ENCODE data around the gene KIF5B. TPM values are rescaled to one million over a fixed set of nuclear protein-coding genes. Genes with fewer than 3 reads are reported as not detected.

The KIF5B gene
- total and polyA plus RNA-seq, 3 donors from 2014 or later, result 49.5 to 122 (median 108) TPM

DNA sequence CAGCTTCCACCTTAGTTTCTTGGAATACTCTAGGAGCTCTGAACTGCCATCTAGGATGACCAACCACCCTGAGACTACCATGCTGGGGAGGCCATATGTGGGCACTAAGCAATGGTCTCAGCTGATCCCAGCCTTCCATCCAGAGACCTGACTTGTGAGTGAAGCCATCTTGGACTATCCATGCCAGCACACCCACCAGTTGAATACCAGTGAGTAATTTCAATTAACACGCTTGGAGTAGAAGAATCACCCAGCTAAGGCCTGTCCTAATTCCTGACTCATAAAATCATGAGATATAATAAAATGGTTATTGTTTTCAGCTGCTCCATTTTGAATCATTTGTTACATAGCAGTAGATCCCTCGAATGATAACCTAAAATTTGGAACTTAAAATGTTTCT, 5.2 kb upstream of the KIF5B start:
- H3K27me3 ChIP-seq, result no peaks in the 10 kb centered on the region
- no peak for DNase-seq
- no peak overlapping the region for H3K4me3 ChIP-seq
- intact Hi-C loops (cut with DNase I; ENCODE audit: low total_unique reads), result no loop called here
- no peaks in the 10 kb centered on the region for H3K9me3 ChIP-seq
- H3K36me3 ChIP-seq (ENCODE audit: low read depth, missing control alignments), result no peaks in the 10 kb centered on the region
- no peak overlapping the region for H3K27ac ChIP-seq
- H3K4me1 ChIP-seq, result peaks cover 3% of the 10 kb centered on the region
- TF ChIP-seq POLR2A (IDR thresholded peaks at IDR 0.05), result no peak
- TF ChIP-seq, protein P1, sequence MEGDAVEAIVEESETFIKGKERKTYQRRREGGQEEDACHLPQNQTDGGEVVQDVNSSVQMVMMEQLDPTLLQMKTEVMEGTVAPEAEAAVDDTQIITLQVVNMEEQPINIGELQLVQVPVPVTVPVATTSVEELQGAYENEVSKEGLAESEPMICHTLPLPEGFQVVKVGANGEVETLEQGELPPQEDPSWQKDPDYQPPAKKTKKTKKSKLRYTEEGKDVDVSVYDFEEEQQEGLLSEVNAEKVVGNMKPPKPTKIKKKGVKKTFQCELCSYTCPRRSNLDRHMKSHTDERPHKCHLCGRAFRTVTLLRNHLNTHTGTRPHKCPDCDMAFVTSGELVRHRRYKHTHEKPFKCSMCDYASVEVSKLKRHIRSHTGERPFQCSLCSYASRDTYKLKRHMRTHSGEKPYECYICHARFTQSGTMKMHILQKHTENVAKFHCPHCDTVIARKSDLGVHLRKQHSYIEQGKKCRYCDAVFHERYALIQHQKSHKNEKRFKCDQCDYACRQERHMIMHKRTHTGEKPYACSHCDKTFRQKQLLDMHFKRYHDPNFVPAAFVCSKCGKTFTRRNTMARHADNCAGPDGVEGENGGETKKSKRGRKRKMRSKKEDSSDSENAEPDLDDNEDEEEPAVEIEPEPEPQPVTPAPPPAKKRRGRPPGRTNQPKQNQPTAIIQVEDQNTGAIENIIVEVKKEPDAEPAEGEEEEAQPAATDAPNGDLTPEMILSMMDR (IDR thresholded peaks at IDR 0.05), result no peak
- 94 to 97% methylated on average over 2 of the region's 2 CpGs for WGBS, 2 donors

DNA sequence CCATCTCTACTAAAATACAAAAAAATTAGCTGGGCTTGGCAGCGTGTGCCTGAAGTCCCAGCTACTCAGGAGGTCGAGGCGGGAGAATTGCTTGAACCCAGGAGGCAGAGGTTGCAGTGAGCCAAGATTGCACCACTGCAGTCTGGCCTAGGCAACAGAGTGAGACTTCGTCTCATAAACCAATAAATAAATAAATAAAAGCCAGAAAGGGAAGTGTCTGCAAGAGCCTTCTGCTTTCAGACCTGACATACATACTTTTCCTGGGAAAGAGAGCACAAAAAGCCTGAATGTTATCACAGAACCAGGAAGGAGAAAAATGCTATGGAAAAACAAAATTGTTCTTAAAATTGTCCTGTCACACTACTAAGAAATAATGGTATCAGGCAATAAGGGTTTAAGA, 4.1 kb upstream of the KIF5B start:
- Histone ChIP-seq H3K27me3 (no peaks in the 10 kb centered on the region), H3K9me3 (no peaks in the 10 kb centered on the region), H3K27ac (no peak overlapping the region), H3K36me3 (ENCODE audit: low read depth, missing control alignments) (no peaks in the 10 kb centered on the region), H3K4me3 (no peak overlapping the region), H3K4me1 (peaks cover 3% of the 10 kb centered on the region)
- no peak for DNase-seq
- WGBS, 2 donors, result 86 to 94% methylated on average over 4 of the region's 4 CpGs
- intact Hi-C loops (cut with DNase I; ENCODE audit: low total_unique reads), result no loop called here
- TF ChIP-seq, protein P1 (IDR thresholded peaks at IDR 0.05), result no peak
- TF ChIP-seq POLR2A (IDR thresholded peaks at IDR 0.05), result no peak

DNA sequence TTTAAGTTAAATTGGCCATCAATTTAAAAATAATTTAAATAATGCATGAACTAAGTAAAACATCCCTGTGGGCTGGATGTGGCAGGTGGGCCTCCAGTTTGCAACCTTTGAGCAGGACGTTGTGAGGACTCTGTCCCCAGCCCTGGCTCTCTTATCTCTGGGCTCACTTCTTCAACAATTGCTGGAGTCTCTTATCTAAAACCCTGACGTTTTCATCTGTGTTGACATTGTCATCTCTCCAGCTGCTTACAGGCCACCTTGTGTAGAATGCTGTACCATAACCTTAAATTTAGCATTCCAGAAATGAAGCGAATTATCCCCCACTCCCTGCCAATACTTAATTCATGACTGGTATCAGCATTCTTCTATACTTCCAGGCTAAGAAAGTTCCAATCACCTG, 3.2 kb upstream of the KIF5B start:
- intact Hi-C loops (cut with DNase I; ENCODE audit: low total_unique reads), result no loop called here
- TF ChIP-seq, protein P1 (IDR thresholded peaks at IDR 0.05), result no peak
- TF ChIP-seq POLR2A (IDR thresholded peaks at IDR 0.05), result no peak
- 75 to 80% methylated on average over 3 of the region's 3 CpGs for WGBS, 2 donors

DNA sequence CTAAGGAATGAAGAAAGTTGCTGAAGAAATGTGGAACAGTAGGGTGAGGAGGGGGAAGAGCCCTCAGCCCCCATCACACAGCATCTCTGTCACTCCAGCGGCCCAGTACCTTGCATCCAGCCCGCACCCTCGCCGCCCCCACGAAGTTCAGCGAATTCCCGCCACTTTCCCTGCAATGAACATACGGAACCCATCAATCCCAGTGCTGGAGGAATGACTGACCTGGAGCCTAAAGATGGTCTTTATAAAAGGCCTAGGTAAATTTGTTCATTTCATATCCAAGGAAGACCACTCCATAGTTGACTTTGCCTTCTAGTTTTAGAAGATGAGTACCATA, 779 bp upstream of the KIF5B start:
- intact Hi-C loops (cut with DNase I; ENCODE audit: low total_unique reads), result no loop called here
- DNase-seq, result no peak
- Histone ChIP-seq H3K9me3 (no peaks in the 10 kb centered on the region), H3K27ac (peak overlapping the region in 1 of 2 donors; percentile 99), H3K4me3 (peak overlapping the region; percentile 92 to 98), H3K27me3 (no peaks in the 10 kb centered on the region), H3K36me3 (ENCODE audit: low read depth, missing control alignments) (no peaks in the 10 kb centered on the region), H3K4me1 (peaks cover 11% of the 10 kb centered on the region)
- TF ChIP-seq POLR2A (IDR thresholded peaks at IDR 0.05), result no peak
- TF ChIP-seq, protein P1 (IDR thresholded peaks at IDR 0.05), result no peak
- 30 to 45% methylated on average over 8 of the region's 8 CpGs for WGBS, 2 donors

More for the DNA sequence above, 3.2 kb upstream of the KIF5B start:
- no peaks in the 10 kb centered on the region for H3K27me3 ChIP-seq
- H3K36me3 ChIP-seq (ENCODE audit: low read depth, missing control alignments), result no peaks in the 10 kb centered on the region
- peaks cover 6% of the 10 kb centered on the region for H3K4me1 ChIP-seq
- no peak for DNase-seq
- H3K4me3 ChIP-seq, result no peak overlapping the region
- no peak overlapping the region for H3K27ac ChIP-seq
- H3K9me3 ChIP-seq, result no peaks in the 10 kb centered on the region

DNA sequence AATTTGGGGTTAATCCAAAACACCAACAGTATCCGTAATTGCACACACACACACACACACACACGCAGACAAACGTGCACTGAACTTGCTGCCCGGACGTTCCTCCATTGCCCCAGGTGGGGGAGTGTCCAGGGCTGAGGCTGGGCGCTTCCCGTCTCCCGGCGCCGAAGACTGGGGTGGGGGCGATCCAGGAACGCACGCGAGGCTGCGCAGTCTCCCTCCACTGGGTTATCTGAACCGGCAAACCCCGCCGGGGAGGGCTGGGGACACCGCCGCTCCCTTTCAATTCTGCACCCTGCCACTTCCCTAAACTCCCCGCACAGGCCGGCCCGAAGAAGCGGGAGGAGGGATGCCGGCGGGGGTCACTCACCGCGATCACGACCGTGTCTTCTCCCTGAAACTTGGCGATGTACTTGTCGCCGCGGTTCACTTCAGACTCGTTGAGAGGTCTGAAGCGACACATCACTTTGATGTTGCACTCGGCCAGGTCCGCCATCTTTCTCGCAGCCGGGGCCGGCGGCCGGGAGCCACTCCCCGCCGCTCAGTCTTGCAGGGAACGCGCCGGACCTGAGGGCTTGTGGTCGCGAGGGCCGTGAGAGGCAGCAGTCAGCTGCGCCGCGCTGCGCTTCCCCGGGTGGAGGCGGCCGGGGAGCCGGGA, 618 bp downstream of the KIF5B start:
- H3K9me3 ChIP-seq, result no peaks in the 10 kb centered on the region
- H3K4me1 ChIP-seq, result peaks cover 11% of the 10 kb centered on the region
- H3K27ac ChIP-seq, result peak overlapping the region; percentile 98 to 99
- intact Hi-C loops (cut with DNase I; ENCODE audit: low total_unique reads), result no loop called here
- no peak for TF ChIP-seq POLR2A (IDR thresholded peaks at IDR 0.05)
- TF ChIP-seq, protein P1 (IDR thresholded peaks at IDR 0.05), result no peak
- H3K36me3 ChIP-seq (ENCODE audit: low read depth, missing control alignments), result no peaks in the 10 kb centered on the region
- H3K4me3 ChIP-seq, result peak overlapping the region; percentile 92 to 98
- H3K27me3 ChIP-seq, result no peaks in the 10 kb centered on the region
- 0 to 1% methylated on average over 15 to 39 of the region's 59 CpGs for WGBS, 2 donors
- DNase-seq, result peak; percentile 75

Measured in testis (tissue), 3 donors.